22Rv1 (cell line): Measurements from ENCODE around the gene FHIP1B.

Source experiments
- H3K27ac ChIP-seq: fragments of 450-650 bp; 2 replicates; pipeline ENCODE4 v1.5.1; 2017
- CTCF ChIP-seq: fragments of 450-650 bp; IDR thresholded peaks from 2 replicates; pipeline ENCODE4 v1.5.1; 2017; ENCODE audit warnings: mild to moderate bottlenecking
- ZFX ChIP-seq: fragments of 450-650 bp; IDR thresholded peaks from 2 replicates; pipeline ENCODE4 v1.6.1; 2017; ENCODE audit warnings: antibody characterized with exemption, borderline replicate concordance

Gene FHIP1B

GRCh38 chr11:6263662-6264061, 29.2 kb upstream of the FHIP1B start:
- TF ChIP-seq CTCF (no peak), ZFX (no peak)
- H3K27ac ChIP-seq: no peak overlapping the region

GRCh38 chr11:6260207-6260726, 25.8 kb upstream of the FHIP1B start:
- TF ChIP-seq ZFX (no peak), CTCF (no peak)
- no peak overlapping the region for H3K27ac ChIP-seq

DNA sequence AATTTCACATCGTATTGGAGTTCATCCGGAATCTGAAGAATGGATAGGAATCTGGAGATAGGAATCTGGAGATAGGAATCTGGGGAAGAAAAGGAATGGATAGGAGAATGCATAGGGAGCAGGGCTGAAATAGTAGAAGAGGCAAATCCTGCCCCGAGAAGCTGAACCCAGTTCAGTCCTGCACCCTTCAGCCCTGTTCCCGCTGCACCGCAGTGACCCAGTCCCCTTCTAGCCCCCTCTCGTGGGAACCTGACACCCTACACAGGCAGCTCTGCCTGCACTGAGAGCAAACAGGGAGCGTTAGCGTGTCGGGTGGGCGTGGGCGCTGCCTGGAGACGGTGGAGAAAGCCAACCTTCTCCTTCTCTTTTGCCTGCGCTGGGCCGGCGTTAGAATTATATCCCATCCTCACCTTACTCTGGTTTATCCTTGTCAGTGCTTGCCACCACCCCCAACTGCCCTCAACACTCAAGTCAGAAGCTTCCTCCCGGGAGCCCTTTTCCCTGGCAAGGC, 24.2 kb upstream of the FHIP1B start:
- no peak overlapping the region for H3K27ac ChIP-seq
- TF ChIP-seq CTCF: no peak
- no peak for TF ChIP-seq ZFX

- H3K27ac ChIP-seq: no peak overlapping the region
- TF ChIP-seq ZFX (no peak), CTCF (no peak)
These were observed 23.7 kb upstream of the FHIP1B start for GRCh38 chr11:6258141-6258540.

GRCh38 chr11:6253197-6253596, 18.8 kb upstream of the FHIP1B start:
- H3K27ac ChIP-seq: no peak overlapping the region
- TF ChIP-seq ZFX (no peak), CTCF (no peak)

DNA sequence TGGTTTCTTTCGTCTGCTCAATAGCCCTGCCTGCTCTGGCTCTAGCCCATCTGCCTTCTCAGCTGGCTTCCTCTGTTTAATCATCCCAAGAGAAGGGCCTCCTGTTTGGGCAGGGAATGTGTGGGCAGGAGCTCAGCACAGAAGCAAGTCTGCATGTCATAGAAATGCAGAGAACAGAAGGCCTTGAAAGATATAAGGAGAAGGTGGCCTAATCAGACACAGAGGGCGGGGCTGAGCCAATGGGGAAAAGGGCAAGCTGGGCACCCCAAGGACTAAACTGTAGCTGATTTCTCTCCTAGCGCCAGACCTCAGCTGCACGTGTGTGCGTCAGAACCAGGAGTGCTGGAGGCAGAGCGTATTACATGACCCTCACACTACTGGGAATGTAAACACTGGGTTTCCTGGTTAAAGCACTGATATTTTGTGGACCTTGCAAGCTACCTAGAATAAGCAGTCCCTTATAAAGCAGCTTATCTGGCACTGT, 17.6 kb upstream of the FHIP1B start:
- no peak for TF ChIP-seq ZFX
- no peak for TF ChIP-seq CTCF
- no peak overlapping the region for H3K27ac ChIP-seq

DNA sequence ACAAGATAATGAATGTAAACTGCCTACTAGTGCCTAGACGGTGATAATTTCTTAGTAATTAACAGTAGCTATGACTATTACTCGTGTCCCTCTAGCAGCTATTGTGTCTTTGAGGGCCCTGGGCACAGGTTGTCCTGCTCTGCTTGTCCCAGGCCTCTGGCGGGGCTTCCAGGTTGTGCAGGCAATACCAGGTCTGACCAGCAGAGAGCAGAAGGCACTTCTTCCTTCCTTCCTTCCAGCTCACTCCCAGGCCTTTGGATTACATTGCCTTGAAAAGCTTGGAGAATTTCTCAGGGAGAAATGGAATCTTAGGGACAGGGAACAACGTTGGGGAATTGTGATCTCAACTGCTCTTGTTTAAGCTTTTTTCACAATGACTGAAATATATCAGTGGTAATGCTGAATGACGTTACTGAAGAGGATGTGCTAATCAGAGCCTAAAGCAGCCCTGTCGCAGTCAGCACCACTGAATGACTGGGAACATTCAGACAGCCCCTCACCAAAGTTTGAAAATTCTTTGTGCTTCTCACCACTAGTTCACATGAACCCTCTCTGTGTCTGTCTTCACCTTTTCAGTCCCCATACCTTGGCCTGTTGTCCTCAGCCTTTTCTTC, 16.8 kb upstream of the FHIP1B start:
- H3K27ac ChIP-seq: no peak overlapping the region
- TF ChIP-seq CTCF (peak; percentile 87), ZFX (no peak)
